ENCODE measurements around the gene DYNLT2B. TPM values are rescaled to one million over a fixed set of nuclear protein-coding genes. Genes with fewer than 3 reads are reported as not detected.

The DYNLT2B gene
- total and polyA plus RNA-seq, 2 experiments from 2014 or later = 9.6 to 39.7 TPM

DNA sequence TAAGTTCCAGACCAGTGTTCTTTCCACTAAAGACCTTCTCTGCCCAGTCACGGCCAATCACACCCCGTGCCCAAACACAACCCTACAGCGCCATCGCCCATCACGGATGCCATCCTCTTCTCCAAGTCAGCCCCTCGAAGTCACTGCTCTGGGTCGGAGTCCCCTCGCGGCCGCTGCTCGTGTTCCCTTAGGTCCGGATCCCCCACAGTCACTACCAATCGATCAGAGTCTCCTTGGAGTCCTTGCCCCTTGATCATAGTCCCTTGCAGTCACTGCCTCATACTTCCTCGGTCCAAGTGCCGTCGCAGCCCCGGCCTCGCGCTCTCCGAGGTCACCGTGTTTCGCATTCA lies 31.0 kb downstream of the DYNLT2B start:
- Histone ChIP-seq H3K79me2 (ENCODE audit: insufficient read depth) (peaks cover 54% of the 10 kb centered on the region), H3K9ac (peak overlapping the region; percentile 96), H3K9me2 (ENCODE audit: insufficient read depth) (no peaks in the 10 kb centered on the region), H4K20me1 (ENCODE audit: insufficient read depth) (no peaks in the 10 kb centered on the region; the same call in 1 of the 2 replicates), H3K9me3 (ENCODE audit: low read depth) (no peaks in the 10 kb centered on the region), H3K27ac (peak overlapping the region; percentile 90), H3K4me2 (ENCODE audit: unreplicated experiment) (peak overlapping the region; percentile 99), H3K36me3 (ENCODE audit: low read depth) (no peaks in the 10 kb centered on the region; the same call in 1 of the 2 replicates), H3K4me1 (ENCODE audit: insufficient read depth) (peaks cover 29% of the 10 kb centered on the region), H3K27me3 (replicated peaks; ENCODE audit: insufficient read depth) (no peaks in the 10 kb centered on the region), H3F3A (ENCODE audit: insufficient read depth) (peaks cover 12% of the 10 kb centered on the region; the same call in 1 of the 2 replicates), H2AFZ (peak overlapping the region; percentile 95), H3K4me3 (peak overlapping the region; percentile 95)
- TF ChIP-seq EZH2phosphoT487 (IDR thresholded peaks at IDR 0.05; ENCODE audit: insufficient read depth, low read depth) = no peak
- no peak for TF ChIP-seq EZH2 (IDR thresholded peaks at IDR 0.05; ENCODE audit: insufficient read depth, poor library complexity, severe bottlenecking)
- in situ Hi-C loops (cut with MboI) = no loop called here
- WGBS, 2 experiments (ENCODE audit: low coverage in 1 of 2, low lambda C conversion rate in 2 of 2, missing lambda C conversion rate in 2 of 2) = 1 to 2% methylated on average over 21 to 22 of the region's 22 CpGs
- DNase-seq = peak; percentile 61

DNA sequence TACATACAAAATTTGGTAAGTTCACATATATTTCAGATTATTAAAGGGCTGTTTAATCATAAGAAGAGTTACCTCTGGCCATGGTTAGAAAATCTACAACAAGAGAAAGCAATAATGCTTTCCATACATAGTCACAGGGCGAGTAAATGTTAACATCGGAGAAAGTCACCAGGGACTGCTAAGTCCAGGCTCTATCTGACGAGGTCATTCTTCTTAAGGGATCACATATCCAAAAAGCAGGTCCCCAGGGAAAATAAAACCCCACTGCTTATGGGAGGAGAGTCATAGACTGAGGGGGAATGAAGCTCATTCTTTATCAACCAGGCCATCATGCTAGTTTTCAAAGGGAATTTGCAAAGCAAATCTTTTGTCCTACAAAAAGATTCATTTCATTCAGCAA lies 33.6 kb downstream of the DYNLT2B start:
- peaks cover 25% of the 10 kb centered on the region for H3F3A ChIP-seq (ENCODE audit: insufficient read depth)
- peaks cover 77% of the 10 kb centered on the region for H3K79me2 ChIP-seq (ENCODE audit: insufficient read depth)
- peak; percentile 70 for DNase-seq
- H3K9me3 ChIP-seq (ENCODE audit: low read depth) = no peaks in the 10 kb centered on the region
- no peaks in the 10 kb centered on the region; the same call in 1 of the 2 replicates for H3K36me3 ChIP-seq (ENCODE audit: low read depth)
- H3K27me3 ChIP-seq (replicated peaks; ENCODE audit: insufficient read depth) = no peaks in the 10 kb centered on the region
- H2AFZ ChIP-seq = no peak overlapping the region
- H3K27ac ChIP-seq = peak overlapping the region; percentile 12; the same call in 1 of the 2 replicates
- no peaks in the 10 kb centered on the region for H3K9me2 ChIP-seq (ENCODE audit: insufficient read depth)
- peak overlapping the region; percentile 2; the same call in 1 of the 2 replicates for H3K9ac ChIP-seq
- peaks cover 32% of the 10 kb centered on the region for H3K4me1 ChIP-seq (ENCODE audit: insufficient read depth)
- TF ChIP-seq EZH2 (IDR thresholded peaks at IDR 0.05; ENCODE audit: insufficient read depth, poor library complexity, severe bottlenecking) (no peak), EZH2phosphoT487 (IDR thresholded peaks at IDR 0.05; ENCODE audit: insufficient read depth, low read depth) (no peak)
- WGBS, 2 experiments (ENCODE audit: low coverage in 1 of 2, low lambda C conversion rate in 2 of 2, missing lambda C conversion rate in 2 of 2) = 36 to 57% methylated on average over 3 of the region's 3 CpGs
- in situ Hi-C loops (cut with MboI) = no loop called here
- H3K4me3 ChIP-seq = 0 out of 2 replicates have a peak overlapping the region, but pooled peaks have one; percentile 21
- no peaks in the 10 kb centered on the region; the same call in 1 of the 2 replicates for H4K20me1 ChIP-seq (ENCODE audit: insufficient read depth)
- H3K4me2 ChIP-seq (ENCODE audit: unreplicated experiment) = peak overlapping the region; percentile 37

DNA sequence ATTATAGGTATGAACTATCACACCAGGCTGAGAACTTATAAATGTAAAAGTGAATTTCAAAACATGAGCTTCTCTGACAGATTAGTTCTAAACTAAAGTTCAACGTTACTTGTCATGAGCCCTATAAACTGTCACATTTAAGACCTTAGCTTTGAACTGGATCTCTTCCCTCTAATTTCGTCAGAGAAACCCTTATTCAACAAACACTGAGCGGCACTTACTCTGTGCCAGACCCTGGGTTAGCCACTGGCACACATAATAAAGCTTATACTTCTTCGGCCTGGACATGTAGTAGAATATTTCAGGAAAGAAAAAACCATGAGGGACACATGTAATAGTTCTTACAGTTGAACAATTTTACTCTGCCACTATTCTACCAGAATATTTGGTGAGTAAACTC lies 36.1 kb downstream of the DYNLT2B start:
- DNase-seq = no peak
- WGBS, 2 experiments (ENCODE audit: low coverage in 1 of 2, low lambda C conversion rate in 2 of 2, missing lambda C conversion rate in 2 of 2) = 53 to 68% methylated on average over 4 of the region's 4 CpGs
- no peak overlapping the region for H3K4me2 ChIP-seq (ENCODE audit: unreplicated experiment)
- peaks cover 96% of the 10 kb centered on the region for H3K79me2 ChIP-seq (ENCODE audit: insufficient read depth)
- no peaks in the 10 kb centered on the region; the same call in 1 of the 2 replicates for H4K20me1 ChIP-seq (ENCODE audit: insufficient read depth)
- H3K9me3 ChIP-seq (ENCODE audit: low read depth) = no peaks in the 10 kb centered on the region
- H2AFZ ChIP-seq = no peak overlapping the region
- H3K27me3 ChIP-seq (replicated peaks; ENCODE audit: insufficient read depth) = no peaks in the 10 kb centered on the region
- no peak overlapping the region for H3K4me3 ChIP-seq
- peaks cover 24% of the 10 kb centered on the region for H3F3A ChIP-seq (ENCODE audit: insufficient read depth)
- H3K36me3 ChIP-seq (ENCODE audit: low read depth) = no peaks in the 10 kb centered on the region; the same call in 1 of the 2 replicates
- H3K9ac ChIP-seq = no peak overlapping the region
- in situ Hi-C loops (cut with MboI) = no loop called here
- H3K9me2 ChIP-seq (ENCODE audit: insufficient read depth) = no peaks in the 10 kb centered on the region
- no peak overlapping the region for H3K27ac ChIP-seq
- peaks cover 44% of the 10 kb centered on the region for H3K4me1 ChIP-seq (ENCODE audit: insufficient read depth)
- TF ChIP-seq EZH2phosphoT487 (IDR thresholded peaks at IDR 0.05; ENCODE audit: insufficient read depth, low read depth) = no peak
- no peak for TF ChIP-seq EZH2 (IDR thresholded peaks at IDR 0.05; ENCODE audit: insufficient read depth, poor library complexity, severe bottlenecking)

DNA sequence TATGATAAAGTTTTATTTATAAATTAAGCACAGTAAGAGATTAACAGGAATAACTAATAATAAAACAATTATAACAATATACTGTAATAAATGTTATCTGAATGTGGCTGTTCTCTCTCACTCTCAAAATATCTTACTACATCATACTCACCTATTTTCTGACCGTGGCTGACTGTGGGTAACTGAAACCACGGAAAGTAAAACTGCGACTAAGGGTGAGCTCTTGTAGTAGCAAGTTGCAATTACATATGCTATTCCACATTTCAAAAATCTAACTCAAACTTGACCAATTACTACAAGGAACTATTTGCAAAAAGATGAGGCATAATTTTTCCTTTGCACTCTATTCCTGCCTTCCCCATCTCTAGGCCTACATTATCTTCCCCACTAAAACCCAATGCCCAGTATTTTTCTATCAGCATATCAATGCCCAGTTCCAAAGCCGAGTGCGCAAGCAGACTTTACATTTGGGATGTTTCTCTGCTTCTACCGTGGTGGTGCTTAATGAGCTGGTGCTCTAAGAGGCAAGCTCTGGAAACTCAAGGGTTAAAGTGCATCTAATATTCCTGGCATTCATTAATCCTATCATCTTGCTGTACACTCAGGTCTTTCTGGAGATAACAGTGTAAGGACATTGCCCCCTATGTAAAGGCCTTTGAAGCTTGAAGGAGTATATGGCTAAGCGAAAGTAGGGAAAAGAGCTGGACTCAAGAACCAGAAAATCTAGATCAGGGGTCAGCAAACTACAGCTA lies 37.2 kb downstream of the DYNLT2B start:
- in situ Hi-C loops (cut with MboI) = no loop called here
- Histone ChIP-seq H4K20me1 (ENCODE audit: insufficient read depth) (no peaks in the 10 kb centered on the region; the same call in 1 of the 2 replicates), H3K27ac (no peak overlapping the region)

More for the DNA sequence above, 37.2 kb downstream of the DYNLT2B start:
- H3F3A ChIP-seq (ENCODE audit: insufficient read depth) = peaks cover 20% of the 10 kb centered on the region
- 88 to 89% methylated on average over 7 of the region's 7 CpGs for WGBS, 2 experiments (ENCODE audit: low coverage in 1 of 2, low lambda C conversion rate in 2 of 2, missing lambda C conversion rate in 2 of 2)
- H2AFZ ChIP-seq = no peak overlapping the region
- no peak overlapping the region for H3K9ac ChIP-seq
- H3K79me2 ChIP-seq (ENCODE audit: insufficient read depth) = peaks cover 96% of the 10 kb centered on the region
- H3K4me3 ChIP-seq = no peak overlapping the region
- H3K4me2 ChIP-seq (ENCODE audit: unreplicated experiment) = no peak overlapping the region
- H3K27me3 ChIP-seq (replicated peaks; ENCODE audit: insufficient read depth) = no peaks in the 10 kb centered on the region
- no peaks in the 10 kb centered on the region; the same call in 1 of the 2 replicates for H3K36me3 ChIP-seq (ENCODE audit: low read depth)
- H3K9me3 ChIP-seq (ENCODE audit: low read depth) = no peaks in the 10 kb centered on the region
- DNase-seq = no peak
- TF ChIP-seq EZH2phosphoT487 (IDR thresholded peaks at IDR 0.05; ENCODE audit: insufficient read depth, low read depth) (no peak), EZH2 (IDR thresholded peaks at IDR 0.05; ENCODE audit: insufficient read depth, poor library complexity, severe bottlenecking) (no peak)
- H3K9me2 ChIP-seq (ENCODE audit: insufficient read depth) = no peaks in the 10 kb centered on the region
- H3K4me1 ChIP-seq (ENCODE audit: insufficient read depth) = peaks cover 37% of the 10 kb centered on the region
